NCI-H226 (cell line): ENCODE measurements around the gene MRPL21.

Experiments
- DNase-seq: peaks from one replicate; pipeline ENCODE4 v3.0.0-alpha.2; 2015

The MRPL21 gene

DNA sequence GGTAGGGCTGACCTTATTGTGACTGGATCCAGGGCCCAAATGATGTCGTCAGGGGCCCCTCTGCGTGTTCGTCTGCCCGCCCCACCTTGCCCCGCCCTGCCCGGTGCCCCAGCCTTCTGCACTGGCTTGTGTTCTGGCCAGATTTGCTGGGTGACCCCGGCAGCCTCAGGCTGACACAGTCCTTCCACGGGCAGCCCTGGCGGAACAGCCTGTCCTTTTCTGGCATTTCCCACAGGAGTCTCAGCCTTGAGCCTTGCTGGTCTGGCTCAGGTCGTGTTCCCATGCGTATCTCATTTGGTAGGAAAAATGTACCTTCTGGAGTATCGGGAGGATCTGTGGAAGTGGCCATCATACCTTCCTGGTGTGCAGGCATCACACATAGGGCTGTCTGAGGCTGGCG is 31.0 kb upstream of the MRPL21 start:
- DNase-seq = no peak

DNA sequence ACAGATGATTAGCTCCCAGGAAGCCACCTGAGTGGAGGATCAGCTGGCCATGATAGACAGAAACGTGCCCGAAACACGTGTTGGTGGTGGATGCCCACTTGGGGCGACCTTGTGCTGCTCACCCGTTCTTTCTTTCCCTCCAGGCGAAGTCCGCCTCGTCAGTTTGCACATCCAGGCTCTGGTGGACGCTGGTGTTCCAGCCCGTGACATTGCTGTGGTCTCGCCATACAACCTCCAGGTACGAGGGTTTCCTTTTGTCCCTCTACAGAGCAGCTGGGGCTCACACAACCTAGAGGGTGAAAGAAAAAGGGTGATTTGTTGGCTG is 30.7 kb upstream of the MRPL21 start:
- DNase-seq = no peak

DNA sequence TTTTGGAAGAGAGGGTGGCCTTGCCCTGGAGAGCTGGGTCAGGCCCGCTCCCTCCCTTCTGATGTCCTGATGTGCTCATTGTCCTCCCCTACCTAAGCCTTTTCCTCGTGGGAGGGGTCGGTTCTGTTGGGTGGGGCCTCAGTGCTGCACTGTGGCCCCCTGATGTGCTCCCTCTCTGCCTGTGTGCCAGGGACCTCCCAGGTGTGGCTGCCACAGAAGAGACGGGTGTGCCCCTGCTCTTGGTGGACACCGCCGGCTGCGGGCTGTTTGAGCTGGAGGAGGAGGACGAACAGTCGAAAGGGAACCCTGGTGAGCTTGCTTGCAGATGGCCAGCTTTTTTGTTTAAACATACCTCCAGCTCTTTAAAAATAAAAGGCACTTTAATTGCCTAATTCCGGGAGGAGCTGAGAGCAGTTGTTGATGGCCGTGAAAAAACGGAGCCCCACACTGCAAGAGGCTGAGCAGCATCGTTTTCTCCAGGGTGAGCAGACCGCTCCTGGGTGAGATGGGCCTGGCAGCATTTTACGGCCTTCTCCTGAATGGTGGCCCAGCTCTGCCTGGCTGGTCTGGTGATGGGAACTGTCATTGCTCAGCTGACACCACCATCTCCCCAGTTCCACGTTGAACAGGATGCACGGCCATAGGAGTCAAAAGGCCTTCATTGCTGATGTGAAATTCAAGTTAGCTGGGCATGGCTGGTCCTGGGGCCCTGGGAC is 30.1 kb upstream of the MRPL21 start:
- no peak for DNase-seq

DNA sequence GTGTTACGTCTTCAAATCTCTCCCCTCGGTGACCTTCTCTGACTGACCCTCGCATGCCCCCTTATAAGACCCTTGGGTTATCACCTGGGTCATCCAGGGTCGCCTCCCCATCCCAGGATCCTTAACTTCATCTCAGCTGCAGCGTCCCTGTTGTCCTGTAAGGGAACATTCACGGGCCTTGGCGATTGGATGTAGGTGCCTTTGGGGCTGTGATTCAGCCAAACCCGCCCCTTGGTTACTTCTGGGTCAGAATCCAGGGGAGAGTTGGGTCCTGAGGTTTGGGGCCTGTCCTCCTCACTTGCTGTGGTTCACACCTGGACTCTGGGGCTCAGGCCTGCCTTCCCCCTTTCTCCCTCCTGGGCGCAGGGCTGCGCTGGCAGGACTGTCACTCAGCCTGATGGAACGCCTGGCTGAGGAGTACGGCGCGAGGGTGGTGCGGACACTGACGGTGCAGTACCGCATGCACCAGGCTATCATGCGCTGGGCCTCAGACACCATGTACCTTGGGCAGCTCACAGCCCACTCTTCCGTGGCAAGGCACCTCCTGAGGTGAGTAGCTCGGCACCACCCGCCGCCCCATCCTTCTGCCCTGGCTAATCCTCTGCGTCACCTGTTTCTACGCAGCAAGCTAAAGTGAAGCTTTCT is 29.4 kb upstream of the MRPL21 start:
- no peak for DNase-seq

DNA sequence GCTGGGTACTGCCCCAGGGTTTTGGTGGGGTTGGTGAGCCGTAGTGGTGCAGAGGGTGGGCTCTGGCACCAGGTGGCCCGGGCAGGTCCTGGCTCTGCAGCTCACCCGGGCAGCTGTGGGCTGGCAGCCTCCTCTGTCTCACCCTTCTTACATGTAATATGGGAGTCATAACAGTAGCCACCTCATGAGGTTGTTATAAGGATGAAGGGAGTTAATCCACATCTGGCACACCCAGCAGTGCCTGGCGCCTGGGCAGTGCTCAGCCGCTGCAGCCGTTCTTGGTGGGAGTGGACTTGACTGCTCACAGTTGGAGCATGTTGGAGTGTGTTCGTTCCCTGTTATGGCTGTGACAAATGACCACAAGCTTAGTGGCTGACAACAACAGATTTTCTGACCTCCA is 28.7 kb upstream of the MRPL21 start:
- DNase-seq = no peak

DNA sequence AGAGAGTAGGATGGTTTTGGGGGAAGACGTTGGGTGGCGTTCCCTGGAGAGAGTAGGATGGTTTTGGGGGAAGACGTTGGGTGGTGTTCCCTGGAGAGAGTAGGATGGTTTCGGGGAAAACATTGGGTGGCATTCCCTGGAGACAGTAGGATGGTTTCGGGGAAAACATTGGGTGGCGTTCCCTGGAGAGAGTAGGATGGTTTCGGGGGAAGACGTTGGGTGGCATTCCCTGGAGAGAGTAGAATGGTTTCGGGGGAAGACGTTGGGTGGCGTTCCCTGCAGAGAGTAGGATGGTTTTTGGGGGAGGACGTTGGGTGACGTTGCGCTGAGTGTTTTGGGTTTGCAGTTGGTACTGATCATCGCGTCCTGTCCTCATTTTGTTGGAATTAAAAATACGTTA is 28.3 kb upstream of the MRPL21 start:
- DNase-seq = no peak

DNA sequence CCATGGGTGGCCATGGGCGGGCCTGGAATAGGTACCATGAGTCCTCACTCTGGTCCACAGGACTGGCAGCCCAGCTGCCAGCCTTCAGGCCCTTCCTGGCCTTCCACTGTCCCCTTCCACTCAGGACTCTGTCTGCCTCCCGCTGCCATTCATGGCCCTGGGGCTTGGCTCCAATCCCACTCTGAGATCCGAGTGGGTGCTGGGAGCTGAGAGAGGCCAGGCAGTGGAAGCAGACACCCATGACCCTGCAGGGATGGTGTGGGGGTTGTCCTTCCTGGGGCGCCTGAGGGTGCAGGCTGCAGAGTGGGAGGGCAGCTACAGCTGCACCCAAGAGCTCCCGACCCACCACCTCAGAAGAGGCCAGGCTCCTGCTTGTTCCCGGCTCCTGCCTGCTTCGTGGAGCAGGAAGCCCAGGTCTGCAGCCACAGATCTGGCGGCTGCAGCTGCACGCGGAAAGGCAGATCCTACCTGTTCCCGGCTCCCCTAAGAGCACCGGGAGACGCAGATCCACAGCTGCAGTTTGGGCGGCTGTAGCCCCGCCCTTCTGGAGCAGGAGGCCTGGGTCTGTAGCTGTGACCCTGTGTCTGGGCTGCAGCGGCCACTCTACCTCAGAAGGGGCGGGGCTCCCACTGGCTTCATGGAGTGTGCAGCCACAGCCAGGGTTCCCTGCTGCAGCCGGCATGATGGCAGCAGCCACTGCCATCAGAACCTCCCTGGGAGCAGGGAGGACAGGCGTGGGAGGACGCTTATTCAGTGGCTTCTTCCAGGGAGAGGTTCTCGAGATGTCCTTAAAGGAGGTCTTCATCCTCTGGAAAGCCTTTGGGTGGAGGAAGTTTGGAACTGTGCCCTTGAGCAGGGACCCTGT is 27.6 kb upstream of the MRPL21 start:
- DNase-seq = no peak

DNA sequence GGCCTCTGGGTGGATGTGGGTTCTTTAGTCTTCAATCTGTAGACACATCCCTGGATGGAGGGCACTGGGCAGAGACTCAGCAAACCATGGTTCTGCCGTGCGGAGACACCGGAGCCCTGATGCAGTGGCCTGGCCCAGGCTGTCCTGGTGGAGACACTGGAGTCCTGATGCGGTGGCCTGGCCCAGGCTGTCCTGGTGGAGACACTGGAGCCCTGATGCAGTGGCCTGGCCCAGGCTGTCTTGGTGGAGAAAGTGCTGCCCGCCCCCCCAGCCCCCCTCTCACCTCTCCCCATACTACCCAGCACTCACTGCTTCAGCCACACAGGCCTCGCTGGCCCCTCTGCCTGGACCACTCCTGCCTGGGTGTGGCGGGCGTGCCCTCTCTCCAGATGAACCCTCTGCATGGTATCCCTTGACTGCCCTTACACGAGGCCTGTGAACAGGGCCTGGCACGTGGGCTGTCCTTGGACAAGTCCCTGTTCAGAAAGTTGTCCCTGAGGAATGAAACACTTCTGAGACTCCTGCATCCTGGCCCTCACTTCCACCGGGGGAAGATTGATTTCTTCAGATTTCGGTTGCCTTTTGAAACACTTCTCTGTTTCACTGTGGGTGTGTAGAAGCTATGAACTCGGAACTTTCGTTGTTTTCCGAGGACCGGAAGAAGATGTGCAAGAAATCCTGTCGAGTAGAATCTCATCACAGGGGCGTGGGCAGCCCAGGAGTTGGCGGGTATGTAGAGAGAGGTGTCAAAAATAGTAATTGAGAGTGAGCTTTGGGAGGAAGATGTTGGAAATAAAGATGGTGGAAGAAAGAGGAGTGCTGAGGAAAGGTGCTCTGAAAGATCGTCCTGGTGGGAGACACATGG is 26.3 kb upstream of the MRPL21 start:
- no peak for DNase-seq

DNA sequence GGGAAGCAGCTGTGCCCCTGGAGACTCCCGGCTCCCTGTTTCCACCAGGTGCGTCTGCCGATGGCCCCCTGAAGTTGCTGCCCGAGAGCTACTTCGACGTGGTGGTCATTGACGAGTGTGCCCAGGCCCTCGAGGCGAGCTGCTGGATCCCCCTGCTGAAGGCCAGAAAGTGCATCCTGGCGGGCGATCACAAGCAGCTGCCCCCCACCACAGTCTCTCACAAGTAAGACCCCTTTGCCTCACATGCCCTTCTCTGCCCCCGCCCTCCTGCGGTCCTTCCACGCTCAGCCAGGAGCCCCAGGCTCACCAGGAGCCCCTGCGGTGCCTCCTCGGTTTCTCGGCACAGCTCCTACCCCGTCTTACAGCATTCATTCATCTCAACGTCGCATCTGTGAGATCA is 25.5 kb upstream of the MRPL21 start:
- no peak for DNase-seq

DNA sequence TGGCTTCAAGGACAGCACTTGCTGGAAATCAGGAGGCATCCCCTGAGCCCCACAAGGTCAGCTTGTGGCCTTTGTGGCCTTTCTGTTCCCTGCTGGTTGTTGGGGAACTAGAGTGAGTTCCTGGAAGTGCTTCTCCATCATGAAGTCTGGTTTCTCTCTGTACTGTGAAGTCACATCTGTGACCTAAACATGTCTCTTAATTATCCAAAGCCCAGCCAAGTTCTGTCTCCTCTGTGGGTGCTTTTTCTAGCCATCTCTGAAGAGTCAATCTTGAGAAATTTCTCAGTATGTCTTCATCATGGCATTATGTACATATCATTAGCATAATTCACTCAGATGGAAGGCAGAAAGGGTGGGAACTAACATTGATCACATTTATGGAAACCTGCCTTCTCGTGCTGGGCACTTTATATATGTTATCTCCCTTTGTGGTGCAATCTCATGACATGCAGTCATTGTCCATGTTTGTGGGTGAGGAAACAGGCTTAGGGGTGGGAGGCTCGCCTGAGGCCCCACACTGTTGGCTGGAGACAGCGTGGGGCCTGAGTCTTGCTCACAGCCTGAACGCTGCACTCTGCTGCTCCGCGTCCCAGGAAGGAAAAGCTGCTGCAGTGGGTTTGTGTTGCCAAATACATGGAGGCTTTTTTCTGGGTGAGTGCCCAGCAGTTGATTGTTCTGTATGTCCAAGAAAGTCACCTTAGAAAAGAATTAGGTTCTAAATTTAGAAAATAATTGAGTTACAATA is 24.7 kb upstream of the MRPL21 start:
- no peak for DNase-seq

DNA sequence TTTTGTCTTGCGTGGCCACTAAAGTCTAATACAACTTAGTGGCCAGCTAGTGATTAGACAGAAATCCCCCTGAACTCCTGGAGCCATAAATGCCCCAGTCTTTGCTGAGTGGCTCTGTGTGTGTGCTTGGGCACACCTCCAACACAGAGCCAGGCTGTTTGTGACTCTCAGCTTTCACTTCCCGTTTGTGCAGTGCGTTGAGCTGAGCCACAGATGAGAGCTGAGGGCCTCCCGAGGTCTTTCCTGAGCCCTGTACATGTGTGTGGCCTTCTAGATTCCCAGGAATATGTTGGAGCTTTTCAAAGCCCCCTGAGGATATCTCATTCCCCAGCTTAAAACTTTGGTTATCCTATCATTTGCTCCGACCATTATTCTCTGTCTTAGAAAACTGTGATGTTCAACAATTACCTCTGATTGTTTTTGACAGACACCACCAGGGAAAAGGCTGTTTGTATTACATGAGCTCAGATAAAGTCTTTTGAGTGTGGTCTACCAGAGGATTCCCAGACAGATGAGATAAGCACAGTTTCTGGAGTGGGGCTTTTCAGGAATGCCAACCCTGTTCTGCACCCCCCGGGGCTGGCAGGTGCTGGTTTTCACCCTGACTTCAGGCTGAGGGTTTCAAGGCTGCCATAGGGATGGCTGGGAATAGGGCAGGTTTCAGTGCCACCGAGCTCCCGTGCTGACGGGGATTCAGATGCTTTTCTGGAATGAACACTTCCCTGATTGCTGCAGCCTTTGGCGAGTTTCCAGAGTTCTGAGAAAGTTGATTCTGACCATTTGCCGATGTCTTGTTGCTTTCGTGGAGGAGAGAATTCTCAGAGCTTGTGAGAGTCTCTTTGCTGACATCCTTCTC is 23.9 kb upstream of the MRPL21 start:
- no peak for DNase-seq

DNA sequence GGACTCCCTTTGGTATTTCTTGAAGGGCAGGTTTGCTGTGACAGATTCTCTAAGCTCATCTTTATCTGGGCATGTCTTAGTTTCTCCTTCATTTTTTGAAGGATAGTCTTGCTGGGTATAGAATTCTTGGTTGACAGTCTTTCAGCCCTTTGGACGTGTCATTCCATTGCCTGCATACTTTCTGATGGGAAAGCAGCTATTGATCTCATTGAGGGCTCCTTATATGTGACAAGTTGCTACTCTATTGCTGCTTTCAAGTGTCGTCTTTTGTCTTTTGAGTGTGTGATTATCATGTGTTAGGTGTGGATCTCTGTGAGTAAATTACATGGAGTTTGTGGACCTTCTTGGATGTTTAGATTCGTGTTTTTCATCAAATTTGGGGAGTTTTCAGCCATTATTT is 22.0 kb upstream of the MRPL21 start:
- no peak for DNase-seq

DNA sequence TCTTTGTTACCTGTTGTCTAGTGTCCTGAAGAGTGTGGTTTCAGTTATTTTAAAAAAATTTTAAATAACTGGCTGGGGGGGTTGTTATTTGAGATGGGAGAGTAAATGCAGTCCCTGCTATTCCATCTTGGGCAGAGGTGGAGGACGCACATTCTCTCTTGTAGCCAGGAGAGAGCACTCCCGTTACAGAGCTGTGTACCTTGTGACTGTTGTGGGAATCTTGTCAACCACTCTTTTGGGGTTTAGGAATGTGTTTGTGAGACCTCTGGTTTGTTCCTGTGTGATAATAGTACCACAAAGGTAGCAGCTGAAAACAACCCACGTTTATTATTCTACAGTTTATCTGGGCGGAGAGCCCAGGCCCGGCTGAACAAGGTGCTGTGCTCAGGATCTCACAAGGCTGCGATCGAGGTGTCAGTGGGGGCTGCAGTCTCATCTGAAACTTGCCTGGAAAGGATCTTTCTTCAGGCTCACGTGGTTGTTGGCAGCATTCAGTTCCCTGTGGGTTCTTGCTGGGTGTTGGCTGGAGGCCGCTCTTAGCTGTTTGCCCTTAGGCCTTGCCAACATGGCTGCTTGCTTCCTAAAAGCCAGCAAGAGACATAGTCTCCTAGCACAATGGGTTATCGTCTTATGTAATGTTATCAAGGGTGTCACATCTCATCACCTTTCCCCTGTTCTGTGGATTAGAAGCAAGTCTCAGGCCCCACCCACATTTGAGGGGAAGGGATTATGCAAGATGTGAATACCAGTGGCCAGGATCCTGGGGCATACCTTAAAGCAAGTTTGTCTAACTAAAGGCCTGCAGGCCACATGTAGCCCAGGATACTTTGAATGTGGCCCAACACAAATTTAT is 20.7 kb upstream of the MRPL21 start:
- peak; percentile 56 for DNase-seq

DNA sequence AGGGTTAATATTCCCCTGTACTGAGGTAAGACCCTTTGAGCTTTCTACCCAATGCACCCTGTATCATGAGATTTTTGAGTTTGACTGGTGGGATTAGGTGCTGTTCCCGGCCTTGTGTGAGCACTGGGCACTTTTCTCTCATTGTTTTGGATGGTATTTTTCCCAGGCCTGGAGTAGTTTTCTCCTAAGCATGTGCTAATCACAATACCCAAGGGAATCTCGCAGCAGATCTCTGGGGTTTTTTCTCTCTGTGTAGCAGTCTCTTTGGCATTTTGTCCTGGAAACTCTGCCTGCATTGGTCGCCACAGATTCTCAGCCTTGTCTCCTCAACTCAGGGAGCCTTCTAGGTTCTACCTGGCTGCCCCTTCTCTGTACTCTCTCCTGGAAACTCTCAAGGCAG is 20.0 kb upstream of the MRPL21 start:
- no peak for DNase-seq

DNA sequence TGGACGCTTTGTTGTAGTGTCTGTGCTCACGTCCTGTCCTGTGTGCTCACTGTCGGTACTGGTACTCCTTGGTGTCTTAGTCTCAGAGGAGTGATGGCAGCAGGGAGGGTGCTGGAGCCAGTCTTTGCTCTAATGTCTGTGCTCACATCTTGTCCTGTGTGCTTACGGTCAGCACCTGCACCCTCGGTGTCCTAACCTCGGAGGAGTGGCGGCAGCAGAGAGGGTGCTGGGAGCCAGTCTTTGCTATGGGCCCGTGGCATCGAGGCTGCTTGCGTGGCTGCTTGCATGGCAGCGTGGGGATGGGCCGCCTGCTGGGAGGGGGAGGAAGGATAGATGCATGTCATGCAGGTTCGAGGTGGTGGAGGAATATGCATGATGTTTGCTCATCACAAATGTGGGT is 12.8 kb upstream of the MRPL21 start:
- no peak for DNase-seq

DNA sequence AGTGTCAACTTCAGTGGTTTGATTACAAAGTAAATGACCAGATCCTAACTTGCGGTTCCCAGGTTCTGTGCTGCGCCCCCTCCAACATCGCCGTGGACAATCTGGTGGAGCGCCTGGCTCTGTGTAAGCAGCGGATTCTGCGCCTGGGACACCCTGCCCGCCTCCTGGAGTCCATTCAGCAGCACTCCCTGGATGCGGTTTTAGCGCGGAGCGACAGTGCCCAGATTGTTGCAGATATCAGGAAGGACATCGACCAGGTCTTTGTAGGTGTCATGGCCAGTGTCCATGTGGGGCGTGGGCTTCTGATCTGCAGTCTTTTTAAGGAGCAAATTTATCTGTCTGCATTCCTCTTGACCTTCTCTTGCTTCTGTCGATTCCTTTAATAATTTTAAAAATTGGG is 11.1 kb upstream of the MRPL21 start:
- DNase-seq = no peak

DNA sequence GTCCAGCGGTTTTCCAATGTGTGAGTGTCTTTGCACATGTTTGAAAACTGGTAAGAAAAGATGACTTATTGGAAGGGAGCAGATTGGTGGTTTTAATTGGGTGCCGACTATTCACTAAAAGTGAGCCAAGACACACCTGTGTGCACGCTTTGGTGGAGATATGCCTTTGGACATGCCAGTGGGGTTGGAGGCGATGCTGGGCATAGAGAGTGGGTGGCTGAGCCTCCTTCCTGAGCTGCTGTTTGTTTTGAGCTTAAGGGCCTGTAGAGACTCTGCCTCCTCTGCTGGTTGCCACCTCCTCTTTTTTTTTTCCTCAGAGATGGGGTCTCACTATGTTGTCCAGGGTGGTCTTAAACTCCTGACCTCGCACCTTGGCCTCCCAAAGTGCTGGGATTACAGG is 9.6 kb upstream of the MRPL21 start:
- no peak for DNase-seq

DNA sequence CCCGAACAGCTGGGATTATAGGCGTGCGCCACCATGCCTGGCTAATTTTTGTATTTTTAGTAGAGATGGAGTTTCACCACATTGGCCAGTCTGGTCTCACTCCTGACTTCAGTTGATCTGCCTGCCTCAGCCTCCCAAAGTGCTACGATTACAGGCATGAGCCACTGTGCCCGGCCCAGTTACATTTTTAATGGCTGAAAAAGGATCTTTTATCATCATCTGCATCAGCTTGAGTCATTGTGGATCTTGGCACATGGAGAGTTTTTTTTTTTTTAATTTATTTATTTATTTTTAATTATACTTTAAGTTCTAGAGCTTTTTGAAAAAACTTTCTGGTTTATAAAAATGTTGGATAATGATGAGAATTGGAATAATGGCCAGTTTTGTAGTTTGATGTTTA is 8.6 kb upstream of the MRPL21 start:
- no peak for DNase-seq

DNA sequence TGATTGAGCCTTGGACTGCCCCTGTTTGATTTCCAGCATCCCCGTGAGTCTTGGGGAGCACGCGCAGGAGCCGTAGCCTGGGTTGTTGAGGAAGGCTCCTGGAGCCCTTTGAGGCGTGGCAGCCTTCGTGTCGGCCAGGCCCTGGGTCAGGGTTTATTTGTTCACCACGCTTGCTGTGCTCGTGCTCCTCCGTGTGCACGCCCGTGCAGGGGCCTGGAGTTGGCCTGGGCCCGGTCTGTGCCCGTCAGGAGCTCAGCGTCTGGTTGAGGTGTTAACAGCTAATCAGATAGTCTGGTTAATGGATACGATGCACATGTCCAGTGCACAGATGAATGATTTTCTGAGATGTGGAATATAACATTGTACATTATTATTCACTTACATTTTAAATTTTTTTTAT is 8.1 kb upstream of the MRPL21 start:
- no peak for DNase-seq

DNA sequence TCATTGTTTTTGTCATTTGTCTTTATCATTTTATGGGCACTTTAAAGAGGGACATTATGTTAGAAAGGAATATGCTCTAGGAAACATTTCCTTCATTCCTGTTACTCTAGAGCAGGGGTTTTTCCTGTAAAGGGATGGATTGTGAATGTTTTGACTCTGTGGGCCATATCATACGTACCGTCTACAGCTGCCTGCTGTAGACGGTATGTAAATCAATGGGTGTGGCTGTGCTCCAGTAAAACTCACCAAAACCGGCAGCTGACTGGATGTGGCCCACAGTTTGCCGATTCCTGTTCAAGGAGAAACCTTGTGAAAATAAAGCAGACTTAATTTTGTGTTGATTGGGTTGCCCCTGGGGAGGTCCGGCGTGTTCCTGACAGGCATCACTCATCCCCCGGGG is 7.3 kb upstream of the MRPL21 start:
- no peak for DNase-seq

DNA sequence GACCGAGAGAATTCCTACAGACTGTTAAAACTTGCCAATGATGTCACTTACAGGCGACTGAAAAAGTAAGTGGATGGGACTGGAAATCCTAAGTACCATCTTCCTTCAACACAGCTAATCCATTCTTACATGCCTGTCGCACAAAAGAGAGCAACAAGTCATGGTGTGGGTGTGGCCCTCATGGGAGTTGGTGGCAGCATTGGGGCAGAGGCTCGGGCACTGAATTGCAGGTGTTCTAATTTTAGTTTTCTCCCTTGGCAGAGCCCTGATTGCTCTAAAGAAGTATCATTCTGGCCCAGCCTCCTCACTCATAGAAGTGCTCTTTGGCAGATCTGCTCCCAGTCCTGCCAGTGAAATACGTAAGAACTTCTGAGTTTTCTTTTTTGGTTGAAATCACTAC is 4.6 kb upstream of the MRPL21 start:
- no peak for DNase-seq
